Measurements from ENCODE around the gene PIGBOS1. TPM values are rescaled to one million over a fixed set of nuclear protein-coding genes. Genes with fewer than 3 reads are reported as not detected.

The PIGBOS1 gene
- total and polyA plus RNA-seq, 9 of the 15 experiments (the other 6 are each of a cell fraction or from before 2014, with no cell fraction given): 25.2 to 76.2 (median 46.0) TPM

DNA sequence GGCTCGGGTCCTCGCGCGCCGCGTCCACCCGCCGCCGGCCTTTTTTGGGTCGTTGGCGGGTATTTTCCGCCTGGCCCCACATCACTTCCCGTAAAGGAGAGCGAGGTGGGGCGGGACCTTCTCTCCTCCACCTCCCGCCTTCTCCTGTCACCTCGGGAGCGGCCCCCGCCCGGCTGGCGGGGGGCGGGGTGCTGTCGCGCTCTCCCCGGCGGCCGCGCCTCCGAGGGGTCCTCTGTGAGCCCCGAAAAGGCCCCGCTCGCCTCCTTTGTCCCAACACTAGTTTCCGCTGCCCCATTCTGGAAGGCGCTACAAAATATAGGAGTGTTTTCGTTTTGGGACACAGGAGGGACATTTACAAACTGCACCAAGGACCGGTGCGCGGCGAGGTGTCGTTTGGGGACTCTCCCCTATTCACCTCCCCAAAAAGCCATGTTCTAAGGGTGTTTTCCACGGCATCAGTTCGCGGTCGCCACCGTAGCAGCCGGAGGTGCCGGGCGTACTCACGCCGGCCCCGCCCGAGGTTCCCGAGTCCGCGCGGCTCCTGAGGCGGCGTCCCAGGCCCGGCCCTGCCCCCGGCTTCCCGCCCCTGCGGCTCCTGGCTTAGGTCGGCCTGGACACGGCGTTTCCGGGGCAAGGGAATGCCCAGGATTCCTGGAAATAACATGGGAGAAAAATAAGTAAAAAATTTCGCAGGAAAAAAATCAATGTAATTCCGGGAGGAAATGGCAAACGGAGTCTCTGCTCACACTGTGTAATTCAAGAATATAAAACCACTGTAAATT, 29.0 kb downstream of the PIGBOS1 start, which contains the start of gene RAB27A (continued):
- TF ChIP-seq, protein P1, sequence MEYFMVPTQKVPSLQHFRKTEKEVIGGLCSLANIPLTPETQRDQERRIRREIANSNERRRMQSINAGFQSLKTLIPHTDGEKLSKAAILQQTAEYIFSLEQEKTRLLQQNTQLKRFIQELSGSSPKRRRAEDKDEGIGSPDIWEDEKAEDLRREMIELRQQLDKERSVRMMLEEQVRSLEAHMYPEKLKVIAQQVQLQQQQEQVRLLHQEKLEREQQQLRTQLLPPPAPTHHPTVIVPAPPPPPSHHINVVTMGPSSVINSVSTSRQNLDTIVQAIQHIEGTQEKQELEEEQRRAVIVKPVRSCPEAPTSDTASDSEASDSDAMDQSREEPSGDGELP (CRISPR knock-in tag; IDR thresholded peaks at IDR 0.05; ENCODE audit: borderline replicate concordance): peak; percentile 64; the same call in 1 of the 2 replicates
- TF ChIP-seq BRD9 (IDR thresholded peaks at IDR 0.05; ENCODE audit: low read depth, partially characterized antibody) (peak; percentile 90), ETV6 (IDR thresholded peaks at IDR 0.05; ENCODE audit: borderline replicate concordance in 1 of 2, low read depth in 2 of 2, low read length in 1 of 2) (peak in 1 of 2 experiments; percentile 25; a peak in 1 of 4 replicates), ETV6 (CRISPR knock-in tag; IDR thresholded peaks at IDR 0.05; ENCODE audit: borderline replicate concordance) (no peak), ZBTB7A (IDR thresholded peaks at IDR 0.05; ENCODE audit: borderline replicate concordance, control insufficient read depth, low read depth, low read length) (peak; percentile 79), ZNF143 (CRISPR knock-in tag; IDR thresholded peaks at IDR 0.05) (no peak), CBFB (CRISPR knock-in tag; IDR thresholded peaks at IDR 0.05) (no peak), EGR1 (conservative IDR thresholded peaks at IDR 0.05) (peak; percentile 4; the same call in 1 of the 2 replicates), ZNF436 (CRISPR knock-in tag; IDR thresholded peaks at IDR 0.05) (no peak), KLF6 (CRISPR knock-in tag; IDR thresholded peaks at IDR 0.05; ENCODE audit: borderline replicate concordance) (no peak)
- TF ChIP-seq, protein P2, sequence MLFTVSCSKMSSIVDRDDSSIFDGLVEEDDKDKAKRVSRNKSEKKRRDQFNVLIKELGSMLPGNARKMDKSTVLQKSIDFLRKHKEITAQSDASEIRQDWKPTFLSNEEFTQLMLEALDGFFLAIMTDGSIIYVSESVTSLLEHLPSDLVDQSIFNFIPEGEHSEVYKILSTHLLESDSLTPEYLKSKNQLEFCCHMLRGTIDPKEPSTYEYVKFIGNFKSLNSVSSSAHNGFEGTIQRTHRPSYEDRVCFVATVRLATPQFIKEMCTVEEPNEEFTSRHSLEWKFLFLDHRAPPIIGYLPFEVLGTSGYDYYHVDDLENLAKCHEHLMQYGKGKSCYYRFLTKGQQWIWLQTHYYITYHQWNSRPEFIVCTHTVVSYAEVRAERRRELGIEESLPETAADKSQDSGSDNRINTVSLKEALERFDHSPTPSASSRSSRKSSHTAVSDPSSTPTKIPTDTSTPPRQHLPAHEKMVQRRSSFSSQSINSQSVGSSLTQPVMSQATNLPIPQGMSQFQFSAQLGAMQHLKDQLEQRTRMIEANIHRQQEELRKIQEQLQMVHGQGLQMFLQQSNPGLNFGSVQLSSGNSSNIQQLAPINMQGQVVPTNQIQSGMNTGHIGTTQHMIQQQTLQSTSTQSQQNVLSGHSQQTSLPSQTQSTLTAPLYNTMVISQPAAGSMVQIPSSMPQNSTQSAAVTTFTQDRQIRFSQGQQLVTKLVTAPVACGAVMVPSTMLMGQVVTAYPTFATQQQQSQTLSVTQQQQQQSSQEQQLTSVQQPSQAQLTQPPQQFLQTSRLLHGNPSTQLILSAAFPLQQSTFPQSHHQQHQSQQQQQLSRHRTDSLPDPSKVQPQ (CRISPR knock-in tag; IDR thresholded peaks at IDR 0.05; ENCODE audit: borderline replicate concordance): no peak
